Vagina (tissue), 2 donors: ENCODE data around the gene KRTCAP3. TPM values are rescaled to one million over a fixed set of nuclear protein-coding genes. Genes with fewer than 3 reads are reported as not detected.

Experiments used
- DNase-seq, 2 donors: peaks; one replicate each; pipeline ENCODE4 v3.0.0-alpha.2; 2017; ENCODE audit errors: extremely low spot score in 2 of 2
- H3K27ac ChIP-seq: fragments of 200-600 bp; sonication (generic); one replicate; pipeline ENCODE4 v1.5.1; 2019
- H3K27me3 ChIP-seq: fragments of 200-600 bp; sonication (generic); one replicate; pipeline ENCODE4 v1.5.1; 2019
- H3K36me3 ChIP-seq, 2 donors: fragments of 200-600 bp; sonication (generic); one replicate each; pipeline ENCODE4 v1.5.1; 2017 to 2019
- H3K4me1 ChIP-seq: fragments of 200-600 bp; sonication (generic); one replicate; pipeline ENCODE4 v1.5.1; 2019
- H3K4me3 ChIP-seq, 2 donors: fragments of 200-600 bp; sonication (generic); 1 replicate in 1 of 2; 2 replicates in 1 of 2; pipeline ENCODE4 v1.5.1; 2016 to 2019
- H3K9me3 ChIP-seq: fragments of 200-600 bp; sonication (generic); one replicate; pipeline ENCODE4 v1.5.1; 2019
- CTCF ChIP-seq, 3 experiments: fragments of 450-650 bp in 2 of 3; fragments of 200-600 bp in 1 of 3; sonication (generic) in 1 of 3; IDR thresholded peaks; one replicate each; pipeline ENCODE4 v1.5.1; 2017 to 2019; ENCODE audit warnings: antibody characterized with exemption in 3 of 3, mild to moderate bottlenecking in 2 of 3, moderate library complexity in 2 of 3
- POLR2A ChIP-seq, 2 donors: fragments of 450-650 bp; IDR thresholded peaks; one replicate each; pipeline ENCODE4 v1.6.1; 2017; ENCODE audit warnings: antibody characterized with exemption in 2 of 2, mild to moderate bottlenecking in 2 of 2, moderate library complexity in 2 of 2
- POLR2AphosphoS5 ChIP-seq, 2 donors: sonication (generic); formaldehyde crosslinking; IDR thresholded peaks; one replicate each; pipeline ENCODE4 v1.9.0; 2017; ENCODE audit warnings: antibody characterized with exemption in 2 of 2, mild to moderate bottlenecking in 2 of 2, low read depth in 1 of 2; ENCODE audit not compliant: insufficient read depth in 1 of 2
- intact Hi-C: fragments of 100-400 bp; cut with DNase I; formaldehyde crosslinking; loops from one replicate; pipeline ENCODE4 v1.15.1; 2023
- total RNA-seq: library from RNA; depleted of rRNA; stranded (reverse); fragments of >200 nt; gene quantifications from one replicate; pipeline ENCODE4 v1.2.3, GENCODE V29; 2016

Gene KRTCAP3
- total RNA-seq, 1 donor from 2014 or later, result 3.9 TPM

DNA sequence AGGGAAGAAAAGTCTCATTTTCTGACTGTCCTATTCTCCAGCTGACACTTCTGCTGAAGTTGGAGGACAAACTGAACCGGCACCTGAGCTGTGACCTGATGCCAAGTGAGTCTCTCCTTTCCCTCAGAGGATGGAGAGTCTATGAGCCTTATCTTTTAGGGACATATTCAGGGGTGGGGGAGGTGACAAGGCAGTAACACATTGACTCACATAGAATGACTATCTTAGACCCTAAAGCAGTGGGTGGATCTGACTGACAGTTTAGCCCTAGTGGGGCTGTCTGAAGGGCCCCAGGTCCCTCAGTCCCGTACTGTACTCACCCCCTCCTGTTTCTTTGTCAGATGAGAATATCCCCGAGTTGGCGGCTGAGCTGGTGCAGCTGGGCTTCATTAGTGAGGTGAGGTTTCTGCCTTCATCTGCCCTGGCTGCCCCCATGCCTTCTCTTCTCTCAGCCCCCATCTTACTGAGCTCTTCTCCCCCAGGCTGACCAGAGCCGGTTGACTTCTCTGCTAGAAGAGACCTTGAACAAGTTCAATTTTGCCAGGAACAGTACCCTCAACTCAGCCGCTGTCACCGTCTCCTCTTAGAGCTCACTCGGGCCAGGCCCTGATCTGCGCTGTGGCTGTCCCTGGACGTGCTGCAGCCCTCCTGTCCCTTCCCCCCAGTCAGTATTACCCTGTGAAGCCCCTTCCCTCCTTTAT is 805 bp upstream of the KRTCAP3 start:
- Histone ChIP-seq H3K4me3 (no peak overlapping the region), H3K27me3 (no peaks in the 10 kb centered on the region), H3K27ac (no peak overlapping the region), H3K9me3 (no peaks in the 10 kb centered on the region), H3K36me3 (peaks cover 0 to 59% of the 10 kb centered on the region in 2 donors), H3K4me1 (peaks cover 27% of the 10 kb centered on the region)
- TF ChIP-seq POLR2AphosphoS5 (IDR thresholded peaks at IDR 0.05; ENCODE audit: insufficient read depth in 1 of 2, low read depth in 1 of 2), result no peak
- TF ChIP-seq CTCF (IDR thresholded peaks at IDR 0.05), result no peak
- TF ChIP-seq POLR2A (IDR thresholded peaks at IDR 0.05), result no peak
- no peak for DNase-seq
- intact Hi-C loops, result no loop called here

DNA sequence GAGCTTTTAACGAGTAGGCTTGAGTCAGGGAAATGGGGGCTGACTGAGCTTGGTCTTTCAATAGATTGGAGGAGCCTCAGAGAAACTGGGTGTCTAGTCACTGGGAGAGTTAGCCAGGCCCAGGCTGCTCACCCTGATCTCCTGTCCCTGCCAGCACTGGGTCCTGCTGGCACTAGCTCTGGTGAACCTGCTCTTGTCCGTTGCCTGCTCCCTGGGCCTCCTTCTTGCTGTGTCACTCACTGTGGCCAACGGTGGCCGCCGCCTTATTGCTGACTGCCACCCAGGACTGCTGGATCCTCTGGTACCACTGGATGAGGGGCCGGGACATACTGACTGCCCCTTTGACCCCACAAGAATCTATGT is 720 bp downstream of the KRTCAP3 start:
- no peak for DNase-seq
- Histone ChIP-seq H3K4me1 (peaks cover 27% of the 10 kb centered on the region), H3K9me3 (no peaks in the 10 kb centered on the region), H3K27me3 (no peaks in the 10 kb centered on the region), H3K27ac (peak overlapping the region; percentile 40), H3K36me3 (peaks cover 0 to 53% of the 10 kb centered on the region in 2 donors), H3K4me3 (peak overlapping the region; percentile 29 to 38)
- TF ChIP-seq POLR2A (IDR thresholded peaks at IDR 0.05), result no peak
- TF ChIP-seq CTCF (IDR thresholded peaks at IDR 0.05), result no peak
- TF ChIP-seq POLR2AphosphoS5 (IDR thresholded peaks at IDR 0.05; ENCODE audit: insufficient read depth in 1 of 2, low read depth in 1 of 2), result no peak
- intact Hi-C loops, result no loop called here

DNA sequence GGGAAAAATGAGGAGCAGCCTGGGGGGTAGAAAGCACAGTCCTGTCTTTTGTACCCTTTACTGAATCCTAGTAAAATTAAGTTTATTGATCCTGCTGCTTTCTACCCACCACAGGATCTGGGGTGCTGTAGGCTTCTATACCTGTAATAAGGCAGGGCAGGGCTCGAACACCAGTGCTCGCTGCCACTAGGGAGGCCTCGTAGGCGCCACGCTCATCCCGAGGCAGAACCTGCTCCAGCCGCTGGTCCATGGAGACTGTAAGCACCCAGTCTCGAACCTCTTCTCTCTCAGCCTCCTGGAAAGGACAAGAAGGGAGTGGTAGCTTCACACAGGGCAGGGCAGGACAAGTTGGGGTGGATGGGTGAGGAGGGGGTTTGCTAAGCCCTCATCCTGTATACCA is 3.0 kb downstream of the KRTCAP3 start:
- DNase-seq, result no peak
- Histone ChIP-seq H3K9me3 (no peaks in the 10 kb centered on the region), H3K27ac (no peak overlapping the region), H3K4me1 (peaks cover 27% of the 10 kb centered on the region), H3K27me3 (no peaks in the 10 kb centered on the region), H3K4me3 (no peak overlapping the region), H3K36me3 (peaks cover 0 to 42% of the 10 kb centered on the region in 2 donors)
- intact Hi-C loops, result no loop called here
- no peak for TF ChIP-seq POLR2A (IDR thresholded peaks at IDR 0.05)
- no peak for TF ChIP-seq POLR2AphosphoS5 (IDR thresholded peaks at IDR 0.05; ENCODE audit: insufficient read depth in 1 of 2, low read depth in 1 of 2)
- no peak for TF ChIP-seq CTCF (IDR thresholded peaks at IDR 0.05)

- H3K36me3 ChIP-seq, result peaks cover 0 to 39% of the 10 kb centered on the region in 2 donors
- TF ChIP-seq CTCF (IDR thresholded peaks at IDR 0.05), result no peak
- TF ChIP-seq POLR2AphosphoS5 (IDR thresholded peaks at IDR 0.05; ENCODE audit: insufficient read depth in 1 of 2, low read depth in 1 of 2), result no peak
- TF ChIP-seq POLR2A (IDR thresholded peaks at IDR 0.05), result no peak
- H3K27me3 ChIP-seq, result no peaks in the 10 kb centered on the region
- intact Hi-C loops, result no loop called here
- H3K27ac ChIP-seq, result no peak overlapping the region
- H3K4me3 ChIP-seq, result no peak overlapping the region
- H3K9me3 ChIP-seq, result no peaks in the 10 kb centered on the region
- DNase-seq, result no peak
- peaks cover 27% of the 10 kb centered on the region for H3K4me1 ChIP-seq
Measured at GRCh38 chr2:27445615-27446014, 3.4 kb downstream of the KRTCAP3 start.

DNA sequence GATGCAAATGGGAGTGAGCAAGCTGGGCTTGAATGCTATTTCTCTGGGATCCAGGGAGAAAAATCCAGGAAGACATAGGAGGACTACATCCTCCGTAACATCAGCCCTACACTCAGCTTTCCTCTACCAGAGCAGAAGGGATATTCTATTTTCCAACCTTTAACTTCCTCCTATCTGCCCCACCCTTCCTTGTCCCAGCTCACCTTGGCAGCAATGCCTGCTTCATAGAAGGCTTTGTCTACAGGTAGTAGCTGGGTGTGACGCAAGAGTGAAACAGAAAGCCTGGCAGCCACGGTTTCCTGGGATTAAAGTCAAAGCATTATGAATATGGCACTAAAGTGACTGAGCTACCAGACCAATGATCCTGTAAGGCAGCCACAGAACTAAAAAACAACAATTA is 3.9 kb downstream of the KRTCAP3 start:
- intact Hi-C loops, result no loop called here
- Histone ChIP-seq H3K36me3 (peaks cover 0 to 35% of the 10 kb centered on the region in 2 donors), H3K27ac (no peak overlapping the region), H3K4me3 (no peak overlapping the region), H3K4me1 (peaks cover 27% of the 10 kb centered on the region), H3K9me3 (no peaks in the 10 kb centered on the region), H3K27me3 (no peaks in the 10 kb centered on the region)
- TF ChIP-seq CTCF (IDR thresholded peaks at IDR 0.05) (no peak), POLR2A (IDR thresholded peaks at IDR 0.05) (no peak), POLR2AphosphoS5 (IDR thresholded peaks at IDR 0.05; ENCODE audit: insufficient read depth in 1 of 2, low read depth in 1 of 2) (peak in 1 of 2 donors; percentile 82)
- DNase-seq, result no peak
